ENCODE measurements around the gene OSMR. TPM values are rescaled to one million over a fixed set of nuclear protein-coding genes. Genes with fewer than 3 reads are reported as not detected.

OSMR gene
- total and polyA plus RNA-seq, 2 donors from 2014 or later, result 12.9 to 118 TPM

DNA sequence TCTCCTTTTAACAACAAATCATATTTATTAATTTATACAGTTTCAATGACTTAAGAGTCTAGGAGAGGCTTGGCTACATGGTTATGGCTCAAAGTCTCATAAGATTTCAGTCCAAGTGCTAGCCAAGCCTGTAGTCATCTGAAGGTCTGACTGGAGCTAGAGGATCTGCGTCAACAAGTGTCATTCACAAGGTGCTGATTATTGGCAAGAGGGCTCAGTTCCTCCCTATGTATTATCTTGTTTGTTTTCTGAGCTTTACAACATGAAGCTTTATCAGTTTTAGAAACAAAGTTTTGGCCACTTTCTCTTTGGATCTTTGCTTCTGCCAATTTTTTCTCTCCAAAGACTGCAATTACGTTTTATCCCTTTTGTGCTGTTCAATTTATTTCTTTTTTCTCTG, 133.7 kb downstream of the OSMR start:
- Histone ChIP-seq H3K4me1 (ENCODE audit: control insufficient read depth in 2 of 3, insufficient read depth in 2 of 3, low read depth in 1 of 3, low read length in 3 of 3) (no peaks in the 10 kb centered on the region), H3K9me3 (ENCODE audit: control insufficient read depth in 2 of 3, insufficient read depth in 1 of 3, low read length in 3 of 3) (no peaks in the 10 kb centered on the region), H3K27me3 (ENCODE audit: control insufficient read depth, insufficient read depth, low read length) (no peaks in the 10 kb centered on the region), H3K36me3 (ENCODE audit: control insufficient read depth in 2 of 3, insufficient read depth in 3 of 3, low read length in 3 of 3) (peaks cover 0 to 3% (median 0%) of the 10 kb centered on the region in 3 donors), H3K9ac (ENCODE audit: low read length in 3 of 3) (no peak overlapping the region), H3K27ac (ENCODE audit: low read depth in 2 of 2, low read length in 2 of 2) (no peak overlapping the region), H3K4me3 (ENCODE audit: low read length in 3 of 3) (no peak overlapping the region)
- TF ChIP-seq, protein P1, sequence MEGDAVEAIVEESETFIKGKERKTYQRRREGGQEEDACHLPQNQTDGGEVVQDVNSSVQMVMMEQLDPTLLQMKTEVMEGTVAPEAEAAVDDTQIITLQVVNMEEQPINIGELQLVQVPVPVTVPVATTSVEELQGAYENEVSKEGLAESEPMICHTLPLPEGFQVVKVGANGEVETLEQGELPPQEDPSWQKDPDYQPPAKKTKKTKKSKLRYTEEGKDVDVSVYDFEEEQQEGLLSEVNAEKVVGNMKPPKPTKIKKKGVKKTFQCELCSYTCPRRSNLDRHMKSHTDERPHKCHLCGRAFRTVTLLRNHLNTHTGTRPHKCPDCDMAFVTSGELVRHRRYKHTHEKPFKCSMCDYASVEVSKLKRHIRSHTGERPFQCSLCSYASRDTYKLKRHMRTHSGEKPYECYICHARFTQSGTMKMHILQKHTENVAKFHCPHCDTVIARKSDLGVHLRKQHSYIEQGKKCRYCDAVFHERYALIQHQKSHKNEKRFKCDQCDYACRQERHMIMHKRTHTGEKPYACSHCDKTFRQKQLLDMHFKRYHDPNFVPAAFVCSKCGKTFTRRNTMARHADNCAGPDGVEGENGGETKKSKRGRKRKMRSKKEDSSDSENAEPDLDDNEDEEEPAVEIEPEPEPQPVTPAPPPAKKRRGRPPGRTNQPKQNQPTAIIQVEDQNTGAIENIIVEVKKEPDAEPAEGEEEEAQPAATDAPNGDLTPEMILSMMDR (IDR thresholded peaks at IDR 0.05; ENCODE audit: borderline replicate concordance, extremely low read depth, insufficient read depth), result no peak
- FAIRE-seq, result no peak
- no peak for DNase-seq
- intact Hi-C loops (cut with DNase I), result no loop called here

Other genes starting within 250 kb of the OSMR start
- gene RICTOR, start 228.4 kb downstream of the OSMR start, total RNA-seq, result 43.8 TPM
- gene RICTOR, start 228.4 kb downstream of the OSMR start, polyA plus RNA-seq (ENCODE audit: insufficient read depth, low read depth, low replicate concordance), result 3.4 TPM